Fibroblast of lung (primary cell): ENCODE measurements around the gene GDPD3. TPM values are rescaled to one million over a fixed set of nuclear protein-coding genes. Genes with fewer than 3 reads are reported as not detected.

Experiments used
- DNase-seq, 2 donors: peaks; one replicate each; pipeline versions ENCODE4 v3.0.0 to v3.0.0-alpha.2; 2010; ENCODE audit warnings: low read depth in 2 of 2
- H2AFZ ChIP-seq: 2 replicates; pipeline ENCODE4 v1.5.1; 2012; ENCODE audit warnings: low read length, control low read depth, inconsistent platforms
- H3K27ac ChIP-seq: 2 replicates; pipeline ENCODE4 v1.5.1; 2011; ENCODE audit warnings: low read length, control low read depth; ENCODE audit not compliant: insufficient read depth
- H3K27me3 ChIP-seq: 2 replicates; pipeline ENCODE4 v1.5.1; 2011; ENCODE audit warnings: mild to moderate bottlenecking, low read length; ENCODE audit not compliant: control insufficient read depth, insufficient read depth
- H3K36me3 ChIP-seq: 2 replicates; pipeline ENCODE4 v1.5.1; 2011; ENCODE audit warnings: low read length; ENCODE audit not compliant: control insufficient read depth, insufficient read depth
- H3K4me1 ChIP-seq: 2 replicates; pipeline ENCODE4 v1.5.1; 2011; ENCODE audit warnings: low read length; ENCODE audit not compliant: control insufficient read depth, insufficient read depth; ENCODE audit errors: extremely low read depth
- H3K4me2 ChIP-seq: 2 replicates; pipeline ENCODE4 v1.5.1; 2011; ENCODE audit warnings: low read length, control low read depth; ENCODE audit not compliant: insufficient read depth; ENCODE audit errors: extremely low read depth
- H3K4me3 ChIP-seq, 4 experiments: fragments of 200-600 bp in 1 of 4; sonication (generic) in 1 of 4; replicated peaks in 1 of 4; 2 replicates each; pipeline ENCODE4 v1.5.1; 2011 to 2016; ENCODE audit warnings: low read length in 4 of 4, low read depth in 3 of 4, mild to moderate bottlenecking in 3 of 4, control low read depth in 2 of 4, inconsistent platforms in 1 of 4, mixed read lengths in 1 of 4; ENCODE audit not compliant: insufficient read depth in 1 of 4; ENCODE audit errors: control extremely low read depth in 1 of 4
- H3K79me2 ChIP-seq: 2 replicates; pipeline ENCODE4 v1.5.1; 2012; ENCODE audit warnings: mild to moderate bottlenecking, low read length, inconsistent platforms; ENCODE audit not compliant: control insufficient read depth, insufficient read depth
- H3K9ac ChIP-seq: 2 replicates; pipeline ENCODE4 v1.5.1; 2011; ENCODE audit warnings: mild to moderate bottlenecking, low read length, control low read depth; ENCODE audit not compliant: insufficient read depth
- H3K9me3 ChIP-seq: 2 replicates; pipeline ENCODE4 v1.5.1; 2012; ENCODE audit warnings: low read depth, low read length; ENCODE audit not compliant: control insufficient read depth, insufficient read depth
- H4K20me1 ChIP-seq: 2 replicates; pipeline ENCODE4 v1.5.1; 2011; ENCODE audit warnings: low read length; ENCODE audit not compliant: control insufficient read depth, insufficient read depth; ENCODE audit errors: extremely low read depth
- CTCF ChIP-seq, 2 donors: IDR thresholded peaks in 1 of 2; conservative IDR thresholded peaks in 1 of 2; 1 replicate in 1 of 2; 2 replicates in 1 of 2; pipeline ENCODE4 v1.5.1; 2011 to 2012; ENCODE audit warnings: low read length in 2 of 2, control low read depth in 1 of 2, inconsistent platforms in 1 of 2, low read depth in 1 of 2, mild to moderate bottlenecking in 1 of 2
- EZH2 ChIP-seq: IDR thresholded peaks from 2 replicates; pipeline ENCODE4 v1.5.1; 2012; ENCODE audit warnings: low read length, control low read depth, mild to moderate bottlenecking; ENCODE audit errors: missing control alignments
- polyA plus RNA-seq, 2 donors: library from polyadenylated mRNA; depleted of rRNA in 1 of 2; stranded (reverse) in 1 of 2; unstranded in 1 of 2; fragments of >200 nt; gene quantifications; 2 replicates each; pipeline ENCODE4 v1.2.1, GENCODE V29; 2011 to 2012; ENCODE audit warnings: missing spikeins in 1 of 2
- total RNA-seq: library from RNA; depleted of rRNA; stranded (reverse); fragments of >200 nt; gene quantifications from 2 replicates; pipeline ENCODE4 v1.2.1, GENCODE V29; 2014

The GDPD3 gene
- total and polyA plus RNA-seq, 2 donors (not counting 1 experiment from before 2014, with no cell fraction given), result 1.2 TPM

- peaks cover 36% of the 10 kb centered on the region for H3K36me3 ChIP-seq
- H3K27ac ChIP-seq, result peak overlapping the region; percentile 17
- H3K79me2 ChIP-seq, result peaks cover 50% of the 10 kb centered on the region
- H3K9ac ChIP-seq, result no peak overlapping the region
- H4K20me1 ChIP-seq, result no peaks in the 10 kb centered on the region
- no peaks in the 10 kb centered on the region for H3K27me3 ChIP-seq
- peak overlapping the region in 1 of 4 experiments; percentile 0 for H3K4me3 ChIP-seq
- H3K9me3 ChIP-seq, result no peaks in the 10 kb centered on the region
- H3K4me1 ChIP-seq, result peaks cover 34% of the 10 kb centered on the region
- TF ChIP-seq CTCF (conservative IDR thresholded peaks at IDR 0.05 in 1 of 2, IDR thresholded peaks at IDR 0.05 in 1 of 2; ENCODE audit: low read depth in 1 of 2, low read length in 2 of 2) (no peak), EZH2 (no peak)
- no peak overlapping the region for H2AFZ ChIP-seq
- DNase-seq, result no peak
- H3K4me2 ChIP-seq, result peak overlapping the region; percentile 70
These were observed 45.0 kb downstream of the GDPD3 start for GRCh38 chr16:30068333-30068732.

- Histone ChIP-seq H3K9me3 (no peaks in the 10 kb centered on the region), H3K27ac (peak overlapping the region; percentile 99), H3K36me3 (peaks cover 36% of the 10 kb centered on the region), H3K79me2 (peaks cover 50% of the 10 kb centered on the region), H2AFZ (no peak overlapping the region), H3K4me2 (peak overlapping the region; percentile 90), H3K4me3 (peak overlapping the region; percentile 80 to 97 (median 92)), H4K20me1 (no peaks in the 10 kb centered on the region), H3K4me1 (peaks cover 34% of the 10 kb centered on the region), H3K9ac (peak overlapping the region; percentile 4), H3K27me3 (no peaks in the 10 kb centered on the region)
- DNase-seq, result no peak
- no peak for TF ChIP-seq CTCF (conservative IDR thresholded peaks at IDR 0.05 in 1 of 2, IDR thresholded peaks at IDR 0.05 in 1 of 2; ENCODE audit: low read depth in 1 of 2, low read length in 2 of 2)
- TF ChIP-seq EZH2, result no peak
These were observed 45.8 kb downstream of the GDPD3 start for GRCh38 chr16:30067584-30067916.

GRCh38 chr16:30066761-30067583, 46.4 kb downstream of the GDPD3 start:
- Histone ChIP-seq H3K79me2 (peaks cover 50% of the 10 kb centered on the region), H3K4me2 (peak overlapping the region; percentile 90), H3K27ac (peak overlapping the region; percentile 99), H3K9me3 (no peaks in the 10 kb centered on the region), H3K4me3 (peak overlapping the region; percentile 80 to 97 (median 92)), H3K36me3 (peaks cover 36% of the 10 kb centered on the region), H3K27me3 (no peaks in the 10 kb centered on the region), H3K4me1 (peaks cover 34% of the 10 kb centered on the region), H2AFZ (no peak overlapping the region), H4K20me1 (no peaks in the 10 kb centered on the region), H3K9ac (peak overlapping the region; percentile 98)
- no peak for TF ChIP-seq EZH2
- TF ChIP-seq CTCF (conservative IDR thresholded peaks at IDR 0.05 in 1 of 2, IDR thresholded peaks at IDR 0.05 in 1 of 2; ENCODE audit: low read depth in 1 of 2, low read length in 2 of 2), result no peak
- DNase-seq, result no peak
